H1 (cell line): ENCODE results near the gene JPH2. TPM values are rescaled to one million over a fixed set of nuclear protein-coding genes. Genes with fewer than 3 reads are reported as not detected.

Source experiments
- CTCF ChIA-PET: fragments of 300-600 bp; sonication (Branson Sonifier 250); formaldehyde crosslinking; loops from one replicate; lab custom pipeline; 2021; ENCODE audit not compliant: partially characterized antibody; lab: Charles Lee
- POLR2A ChIA-PET: fragments of 300-600 bp; sonication (Branson Sonifier 250); formaldehyde crosslinking; loops from one replicate; lab custom pipeline; 2021; ENCODE audit warnings: inconsistent platforms; ENCODE audit not compliant: partially characterized antibody; lab: Charles Lee
- DNase-seq, 2 experiments: peaks; one replicate each; pipeline versions ENCODE4 v3.0.0 to v3.0.0-alpha.2; 2010 to 2022; ENCODE audit warnings: low spot score in 2 of 2, low read depth in 1 of 2, mixed read lengths in 1 of 2
- FAIRE-seq: peaks from 2 replicates; lab custom pipeline; 2011; peaks lifted over from hg19 to GRCh38; lab: Jason Lieb, UNC
- H2AFZ ChIP-seq: 2 replicates; pipeline ENCODE4 v1.8.1; 2012; ENCODE audit warnings: low read length, inconsistent platforms
- H2AK5ac ChIP-seq: 2 replicates; pipeline ENCODE4 v1.6.1; 2013; ENCODE audit warnings: low read depth, low read length
- H2BK120ac ChIP-seq: replicated peaks from 2 replicates; pipeline ENCODE3; 2013; ENCODE audit warnings: low read depth, low read length, inconsistent platforms
- H2BK12ac ChIP-seq: 2 replicates; pipeline ENCODE4 v1.6.1; 2013; ENCODE audit warnings: low read depth, low read length
- H2BK15ac ChIP-seq: 2 replicates; pipeline ENCODE4 v1.6.1; 2013; ENCODE audit warnings: low read length
- H2BK20ac ChIP-seq: 2 replicates; pipeline ENCODE4 v1.6.1; 2013; ENCODE audit warnings: low read length
- H2BK5ac ChIP-seq: 2 replicates; pipeline ENCODE4 v1.6.1; 2013; ENCODE audit warnings: low read depth, low read length
- H3K14ac ChIP-seq: 2 replicates; pipeline ENCODE4 v1.6.1; 2013; ENCODE audit warnings: inconsistent platforms; ENCODE audit not compliant: insufficient read length
- H3K18ac ChIP-seq: 2 replicates; pipeline ENCODE4 v1.6.1; 2013; ENCODE audit warnings: low read length; ENCODE audit errors: extremely low read depth
- H3K23ac ChIP-seq: 2 replicates; pipeline ENCODE4 v1.6.1; 2013; ENCODE audit warnings: inconsistent platforms; ENCODE audit not compliant: insufficient read length
- H3K23me2 ChIP-seq: 2 replicates; pipeline ENCODE4 v1.6.1; 2013; ENCODE audit warnings: low read depth, low read length
- H3K27ac ChIP-seq: 2 replicates; pipeline ENCODE4 v1.6.1; 2011; ENCODE audit warnings: low read depth, low read length, inconsistent platforms
- H3K27me3 ChIP-seq, 4 experiments: replicated peaks in 1 of 4; 1 replicate in 1 of 4; 2 replicates in 3 of 4; pipeline versions ENCODE4 v1.6.1 to v1.8.1; 2011 to 2013; ENCODE audit warnings: low read length in 3 of 4, mild to moderate bottlenecking in 3 of 4, inconsistent platforms in 2 of 4, mixed read lengths in 2 of 4, moderate library complexity in 1 of 4; ENCODE audit not compliant: control insufficient read depth in 3 of 4, insufficient read depth in 3 of 4; ENCODE audit errors: extremely low read depth in 1 of 4
- H3K36me3 ChIP-seq, 4 experiments: 2 replicates each; pipeline versions ENCODE4 v1.6.1 to v1.8.1; 2011 to 2013; ENCODE audit warnings: mild to moderate bottlenecking in 4 of 4, low read length in 3 of 4, moderate library complexity in 2 of 4, control low read depth in 1 of 4, inconsistent platforms in 1 of 4; ENCODE audit not compliant: insufficient read depth in 4 of 4, control insufficient read depth in 2 of 4
- H3K4ac ChIP-seq: replicated peaks from 2 replicates; pipeline ENCODE3; 2013; ENCODE audit warnings: low read length, low read depth, mixed read lengths, inconsistent platforms; ENCODE audit not compliant: insufficient read length
- H3K4me1 ChIP-seq, 4 experiments: replicated peaks in 1 of 4; 1 replicate in 1 of 4; 2 replicates in 3 of 4; pipeline versions ENCODE4 v1.6.1 to v1.8.1; 2011 to 2013; ENCODE audit warnings: low read length in 3 of 4, inconsistent platforms in 2 of 4, mixed read lengths in 1 of 4; ENCODE audit not compliant: insufficient read depth in 4 of 4, control insufficient read depth in 3 of 4
- H3K4me2 ChIP-seq, 2 experiments: 2 replicates each; pipeline versions ENCODE4 v1.6.1 to v1.8.1; 2011 to 2013; ENCODE audit warnings: low read depth in 2 of 2, low read length in 2 of 2, control low read depth in 1 of 2, inconsistent platforms in 1 of 2, mild to moderate bottlenecking in 1 of 2; ENCODE audit not compliant: insufficient read depth in 1 of 2
- H3K4me3 ChIP-seq, 4 experiments: fragments of 200-600, 300-600 bp in 1 of 4; sonication (generic), shearing (Covaris generic), sonication (Bioruptor Twin) in 1 of 4; 2 replicates each; pipeline versions ENCODE4 v1.5.1 to v1.8.1; 2011 to 2016; ENCODE audit warnings: low read length in 4 of 4, low read depth in 3 of 4, control low read depth in 2 of 4, inconsistent platforms in 2 of 4, mild to moderate bottlenecking in 2 of 4, mixed read lengths in 1 of 4, moderate library complexity in 1 of 4; ENCODE audit not compliant: insufficient read depth in 2 of 4; ENCODE audit errors: extremely low read depth in 1 of 4
- H3K56ac ChIP-seq: replicated peaks from 2 replicates; pipeline ENCODE3; 2013; ENCODE audit warnings: low read depth, mild to moderate bottlenecking, mixed read lengths, low read length, inconsistent platforms; ENCODE audit not compliant: insufficient read length
- H3K79me1 ChIP-seq: 2 replicates; pipeline ENCODE4 v1.6.1; 2013; ENCODE audit warnings: low read depth, low read length, control low read depth
- H3K79me2 ChIP-seq, 2 experiments: 2 replicates each; pipeline versions ENCODE4 v1.6.1 to v1.8.1; 2012 to 2013; ENCODE audit warnings: low read length in 2 of 2, mild to moderate bottlenecking in 2 of 2, inconsistent platforms in 1 of 2; ENCODE audit not compliant: insufficient read depth in 2 of 2, control insufficient read depth in 1 of 2
- H3K9ac ChIP-seq, 4 experiments: replicated peaks in 1 of 4; 1 replicate in 1 of 4; 2 replicates in 3 of 4; pipeline versions ENCODE4 v1.6.1 to v1.8.1; 2011 to 2013; ENCODE audit warnings: low read depth in 3 of 4, low read length in 3 of 4, control low read depth in 2 of 4, mild to moderate bottlenecking in 2 of 4, moderate library complexity in 2 of 4, inconsistent platforms in 1 of 4; ENCODE audit errors: extremely low read depth in 1 of 4
- H3K9me3 ChIP-seq, 2 experiments: 2 replicates each; pipeline versions ENCODE4 v1.6.1 to v1.8.1; 2012 to 2013; ENCODE audit warnings: mild to moderate bottlenecking in 2 of 2, moderate library complexity in 2 of 2, control low read depth in 1 of 2, inconsistent platforms in 1 of 2, low read depth in 1 of 2, low read length in 1 of 2, mixed read lengths in 1 of 2; ENCODE audit not compliant: insufficient read depth in 2 of 2
- H4K20me1 ChIP-seq, 2 experiments: replicated peaks in 1 of 2; 2 replicates each; pipeline versions ENCODE3 to v1.8.1; 2011 to 2013; ENCODE audit warnings: inconsistent platforms in 2 of 2, low read length in 2 of 2, mild to moderate bottlenecking in 1 of 2; ENCODE audit not compliant: insufficient read depth in 2 of 2, control insufficient read depth in 1 of 2
- H4K5ac ChIP-seq: 2 replicates; pipeline ENCODE4 v1.6.1; 2013; ENCODE audit warnings: low read length, low read depth, mixed read lengths, inconsistent platforms; ENCODE audit not compliant: insufficient read length
- H4K8ac ChIP-seq: 2 replicates; pipeline ENCODE4 v1.8.0; 2013; ENCODE audit warnings: mild to moderate bottlenecking, moderate library complexity, low read length, inconsistent platforms; ENCODE audit not compliant: insufficient read depth; ENCODE audit errors: extremely low read depth
- H4K91ac ChIP-seq: replicated peaks from 2 replicates; pipeline ENCODE3; 2013; ENCODE audit warnings: low read length, mixed read lengths, inconsistent platforms; ENCODE audit not compliant: insufficient read length
- TCF12 ChIP-seq: IDR thresholded peaks from 2 replicates; pipeline ENCODE4 v1.6.1; 2011; ENCODE audit warnings: low read depth, mild to moderate bottlenecking, low read length
- WGBS, 2 experiments: shearing (Covaris generic) in 1 of 2; methylation state at CpG; one replicate each; pipeline versions ENCODE4 v1.1.6 to v1.1.7; 2013 to 2015; ENCODE audit warnings: low lambda C conversion rate in 2 of 2, mixed read lengths in 2 of 2, inconsistent platforms in 1 of 2, low coverage in 1 of 2, missing lambda C conversion rate in 1 of 2; ENCODE audit not compliant: insufficient replicate concordance in 2 of 2, insufficient coverage in 1 of 2, insufficient read length in 1 of 2; ENCODE audit errors: extremely low coverage in 1 of 2, missing lambda C conversion rate in 1 of 2; 5-methylcytosine and 5-hydroxymethylcytosine counted together
- polyA plus RNA-seq, 7 experiments: library from polyadenylated mRNA; depleted of rRNA in 3 of 7; stranded (reverse) in 5 of 7; unstranded in 2 of 7; fragments of >200 nt in 5 of 7; fragments of 200-250 nt in 2 of 7; gene quantifications; 1 replicate in 5 of 7; 2 replicates in 1 of 7; 4 replicates in 1 of 7; pipeline versions ENCODE4 v1.2.1 to v1.2.3, GENCODE V29; 2011 to 2013; ENCODE audit warnings: missing spikeins in 2 of 7, mixed read lengths in 2 of 7
- total RNA-seq: library from RNA; stranded (reverse); fragmentation: NEBNext Ultra II Directional; extraction: Animal tissue kit (Norgen Biotek cat#: 25700); gene quantifications from 2 replicates; pipeline ENCODE4 v1.2.1, GENCODE V29; 2021
- TF ChIP-seq, protein P1 (sequence below): IDR thresholded peaks from 2 replicates; pipeline ENCODE4 v1.6.1; 2011; ENCODE audit warnings: low read depth, mild to moderate bottlenecking, low read length; ENCODE audit not compliant: insufficient read depth

The JPH2 gene
- total and polyA plus RNA-seq, 2 of the 8 experiments (the other 6 are each of a cell fraction or from before 2014, with no cell fraction given): 0.59 to 1.3 TPM

DNA sequence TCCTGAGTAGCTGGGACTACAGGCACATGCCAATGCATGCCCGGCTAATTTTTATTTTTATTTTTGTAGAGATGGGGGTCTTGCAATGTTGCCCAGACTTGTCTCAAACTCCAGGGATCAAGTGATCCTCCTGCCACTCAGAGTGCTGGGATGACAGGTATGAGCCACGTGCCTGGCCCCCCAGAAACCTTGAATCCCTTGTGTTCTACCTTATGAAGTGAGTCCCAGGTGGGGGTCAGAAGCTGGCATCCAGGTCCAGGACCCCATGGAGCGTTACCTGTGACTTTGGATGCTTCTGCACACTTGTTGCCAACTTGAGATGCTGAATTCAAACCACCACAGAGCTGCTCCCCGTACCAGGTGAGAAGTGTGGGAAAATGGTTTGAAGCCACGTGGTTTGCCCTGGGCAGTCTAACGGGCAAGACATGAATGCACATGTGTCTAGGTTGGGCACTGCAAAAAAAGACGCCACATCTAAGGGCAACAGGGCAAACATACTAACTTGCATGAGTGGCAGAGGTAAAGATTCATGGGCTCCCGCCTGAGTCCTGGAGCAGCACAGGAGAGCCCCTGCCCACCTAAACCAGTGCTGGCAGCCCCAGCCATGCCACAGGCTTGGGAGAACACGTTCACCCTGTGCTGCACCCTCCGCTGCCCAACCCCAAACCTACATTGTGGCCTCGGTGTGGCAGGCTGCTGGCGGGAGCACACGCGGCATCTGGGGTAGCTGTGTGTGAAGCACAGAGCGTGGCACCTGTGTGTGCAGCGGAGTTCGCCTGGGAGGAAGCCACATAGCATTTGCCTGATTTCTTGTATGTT lies 101.2 kb downstream of the JPH2 start:
- no peaks in the 10 kb centered on the region for H3K9me3 ChIP-seq
- CTCF ChIA-PET: interaction anchor here (1.5 to 1.8 kb wide), 2 partner anchors 9 to 10 kb away, joined by 3 read pairs; no protein-coding TSS in a partner anchor
- H3K27ac ChIP-seq: no peak overlapping the region
- no peak overlapping the region for H2BK5ac ChIP-seq
- no peaks in the 10 kb centered on the region; the same call in 1 of the 2 replicates for H3K79me1 ChIP-seq
- H3K23me2 ChIP-seq: no peaks in the 10 kb centered on the region
- H3K14ac ChIP-seq: no peak overlapping the region
- H2AK5ac ChIP-seq: no peak overlapping the region
- no peak overlapping the region for H2AFZ ChIP-seq
- no peak for TF ChIP-seq TCF12
- TF ChIP-seq, protein P1, sequence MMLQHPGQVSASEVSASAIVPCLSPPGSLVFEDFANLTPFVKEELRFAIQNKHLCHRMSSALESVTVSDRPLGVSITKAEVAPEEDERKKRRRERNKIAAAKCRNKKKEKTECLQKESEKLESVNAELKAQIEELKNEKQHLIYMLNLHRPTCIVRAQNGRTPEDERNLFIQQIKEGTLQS: no peak
- TF ChIP-seq, all 59 proteins: peak for 0
- FAIRE-seq (no peak), DNase-seq (no peak)
- no peaks in the 10 kb centered on the region for H3K4me1 ChIP-seq
- H4K20me1 ChIP-seq: no peaks in the 10 kb centered on the region
- no peak overlapping the region for H3K18ac ChIP-seq
- H3K79me2 ChIP-seq: no peaks in the 10 kb centered on the region
- H3K9ac ChIP-seq: no peak overlapping the region
- H3K4ac ChIP-seq: no peak overlapping the region
- no peaks in the 10 kb centered on the region for H3K27me3 ChIP-seq
- no peak overlapping the region for H4K91ac ChIP-seq
- no peak overlapping the region for H2BK20ac ChIP-seq
- H4K5ac ChIP-seq: no peak overlapping the region
- H2BK15ac ChIP-seq: no peak overlapping the region
- no peak overlapping the region for H3K4me2 ChIP-seq
- H3K4me3 ChIP-seq: no peak overlapping the region
- H3K23ac ChIP-seq: no peak overlapping the region
- H2BK120ac ChIP-seq: no peak overlapping the region
- H3K36me3 ChIP-seq: no peaks in the 10 kb centered on the region
- POLR2A ChIA-PET: interaction anchor here (0.6 kb wide), 1 partner anchor 614 kb away, joined by 3 read pairs; no protein-coding TSS in a partner anchor
- H3K56ac ChIP-seq: no peak overlapping the region
- H4K8ac ChIP-seq: no peak overlapping the region
- H2BK12ac ChIP-seq: no peak overlapping the region
- 80% methylated on average over 17 of the region's 17 CpGs; no CpG with 5 or more reads in 1 of the 2 experiments for WGBS, 2 experiments
